Measurements from ENCODE around the gene RAMP1. TPM values are rescaled to one million over a fixed set of nuclear protein-coding genes. Genes with fewer than 3 reads are reported as not detected.

RAMP1 gene
- polyA plus RNA-seq, 1 donor from 2014 or later: 25.5 TPM

- Histone ChIP-seq H3K9me3 (ENCODE audit: low read length) (no peaks in the 10 kb centered on the region), H3K4me3 (ENCODE audit: low read length) (no peak overlapping the region), H3K4me2 (ENCODE audit: low read length) (no peak overlapping the region), H3K79me2 (replicated peaks; ENCODE audit: insufficient read depth, low read length) (no peaks in the 10 kb centered on the region), H3K36me3 (ENCODE audit: insufficient read depth, low read length) (no peaks in the 10 kb centered on the region), H3K9me2 (ENCODE audit: insufficient read depth, low read length) (no peaks in the 10 kb centered on the region), H3K27me3 (ENCODE audit: insufficient read depth, low read depth, low read length) (no peaks in the 10 kb centered on the region), H3K9ac (ENCODE audit: low read length) (no peak overlapping the region), H3K27ac (ENCODE audit: low read length) (no peak overlapping the region), H4K20me1 (ENCODE audit: insufficient read depth) (no peaks in the 10 kb centered on the region), H3F3A (ENCODE audit: insufficient read depth, low read length, poor library complexity, severe bottlenecking) (no peaks in the 10 kb centered on the region), H2AFZ (ENCODE audit: low read depth, low read length) (no peak overlapping the region)
- TF ChIP-seq SMC3 (conservative IDR thresholded peaks at IDR 0.05; ENCODE audit: poor library complexity) (no peak), TAF1 (IDR thresholded peaks at IDR 0.05; ENCODE audit: low read depth) (no peak), POLR2AphosphoS5 (IDR thresholded peaks at IDR 0.05) (no peak), CTCF (IDR thresholded peaks at IDR 0.05; ENCODE audit: poor library complexity, severe bottlenecking) (no peak), MXI1 (conservative IDR thresholded peaks at IDR 0.05; ENCODE audit: poor library complexity, severe bottlenecking) (no peak), REST (IDR thresholded peaks at IDR 0.05; ENCODE audit: borderline replicate concordance) (no peak), EZH2 (IDR thresholded peaks at IDR 0.05; ENCODE audit: borderline replicate concordance, insufficient read depth, low read length, poor library complexity, severe bottlenecking) (no peak), EP300 (conservative IDR thresholded peaks at IDR 0.05; ENCODE audit: poor library complexity, severe bottlenecking) (no peak)
These were observed 30.4 kb downstream of the RAMP1 start for GRCh38 chr2:237889811-237890210.

GRCh38 chr2:237892478-237892877, 33.1 kb downstream of the RAMP1 start:
- H3K36me3 ChIP-seq (ENCODE audit: insufficient read depth, low read length): no peaks in the 10 kb centered on the region
- H3K4me2 ChIP-seq (ENCODE audit: low read length): peak overlapping the region; percentile 29
- H3K4me3 ChIP-seq (ENCODE audit: low read length): peak overlapping the region; percentile 43
- H3K9me3 ChIP-seq (ENCODE audit: low read length): no peaks in the 10 kb centered on the region
- peak overlapping the region; percentile 59 for H3K9ac ChIP-seq (ENCODE audit: low read length)
- TF ChIP-seq POLR2AphosphoS5 (IDR thresholded peaks at IDR 0.05) (no peak), CTCF (IDR thresholded peaks at IDR 0.05; ENCODE audit: poor library complexity, severe bottlenecking) (no peak), EP300 (conservative IDR thresholded peaks at IDR 0.05; ENCODE audit: poor library complexity, severe bottlenecking) (no peak), MXI1 (conservative IDR thresholded peaks at IDR 0.05; ENCODE audit: poor library complexity, severe bottlenecking) (no peak), EZH2 (IDR thresholded peaks at IDR 0.05; ENCODE audit: borderline replicate concordance, insufficient read depth, low read length, poor library complexity, severe bottlenecking) (no peak), REST (IDR thresholded peaks at IDR 0.05; ENCODE audit: borderline replicate concordance) (no peak), TAF1 (IDR thresholded peaks at IDR 0.05; ENCODE audit: low read depth) (no peak), RAD21 (conservative IDR thresholded peaks at IDR 0.05) (no peak), SMC3 (conservative IDR thresholded peaks at IDR 0.05; ENCODE audit: poor library complexity) (no peak)
- no peaks in the 10 kb centered on the region for H3K79me2 ChIP-seq (replicated peaks; ENCODE audit: insufficient read depth, low read length)
- no peak overlapping the region for H2AFZ ChIP-seq (ENCODE audit: low read depth, low read length)
- H3K27ac ChIP-seq (ENCODE audit: low read length): peak overlapping the region; percentile 99
- no peaks in the 10 kb centered on the region for H3K9me2 ChIP-seq (ENCODE audit: insufficient read depth, low read length)
- H3K27me3 ChIP-seq (ENCODE audit: insufficient read depth, low read depth, low read length): no peaks in the 10 kb centered on the region
- H4K20me1 ChIP-seq (ENCODE audit: insufficient read depth): no peaks in the 10 kb centered on the region
- no peaks in the 10 kb centered on the region for H3F3A ChIP-seq (ENCODE audit: insufficient read depth, low read length, poor library complexity, severe bottlenecking)
